ENCODE measurements around the gene NRARP. TPM values are rescaled to one million over a fixed set of nuclear protein-coding genes. Genes with fewer than 3 reads are reported as not detected.
A peak's percentile ranks its signal among the peaks of the same experiment; 100 is the strongest.

NRARP gene
- total RNA-seq, 1 experiment from 2014 or later, result 22.2 TPM

DNA sequence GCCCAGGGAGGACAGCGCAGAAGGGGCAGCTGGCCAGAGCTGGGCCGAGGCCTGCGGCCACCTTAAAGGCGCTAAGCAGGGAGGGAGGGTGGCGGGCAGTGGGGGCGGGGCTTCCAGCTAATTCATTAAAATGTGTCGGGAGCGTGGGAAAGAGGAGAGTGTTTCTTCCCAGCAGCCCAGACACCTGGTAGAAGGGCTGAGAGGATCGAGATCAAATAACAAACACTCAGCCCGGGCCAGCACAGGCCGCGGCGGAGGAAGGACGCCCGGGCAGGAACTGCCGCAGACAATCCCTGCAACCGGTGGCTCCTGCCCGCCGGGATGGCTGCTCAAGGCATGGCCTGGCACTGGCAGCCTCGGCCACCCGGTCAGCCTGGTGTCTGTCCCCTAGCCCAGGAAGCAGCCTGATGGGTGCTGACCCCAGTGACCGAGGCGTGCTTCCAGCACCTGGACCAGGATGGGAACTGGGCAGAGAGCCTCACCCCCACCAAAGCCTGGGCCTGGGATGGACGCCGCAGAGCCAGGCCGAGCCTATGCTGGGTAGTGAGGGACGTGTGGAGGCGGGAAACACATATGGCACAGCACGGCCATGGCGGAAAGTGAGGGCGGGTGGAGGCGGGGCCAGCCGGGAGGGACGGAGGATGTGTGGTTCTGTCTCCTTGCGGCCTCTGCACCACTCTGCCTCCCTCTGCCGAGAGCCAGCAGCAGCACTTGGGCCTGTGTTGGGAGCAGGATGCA, 3.2 kb upstream of the NRARP start:
- no peak for DNase-seq (ENCODE audit: low read depth, low spot score)
- H2AFZ ChIP-seq (ENCODE audit: low read depth, low read length, poor library complexity, severe bottlenecking), result no peak overlapping the region
- intact Hi-C loops (cut with micrococcal nuclease), result no loop called here

More for the DNA sequence above, 3.2 kb upstream of the NRARP start:
- peaks cover 8 to 48% of the 10 kb centered on the region in 2 experiments for H3K4me1 ChIP-seq (ENCODE audit: control insufficient read depth in 1 of 2, insufficient read depth in 2 of 2, low read length in 2 of 2)
- no TSS peak for BruUV-seq (replicated peaks)
- ChIA-PET RAD21 (ENCODE audit: low non-redundant PET in 1 of 2, low total read pairs in 2 of 2, uncharacterized antibody in 2 of 2, unreplicated experiment in 2 of 2) (no interaction called here), CTCF (no interaction called here), POLR2A (no interaction called here)
- no peak overlapping the region for H3K9ac ChIP-seq (ENCODE audit: low read length)
- H3K9me3 ChIP-seq (ENCODE audit: control insufficient read depth in 1 of 2, insufficient read depth in 1 of 2, low read depth in 1 of 2, low read length in 2 of 2), result no peaks in the 10 kb centered on the region
- no peaks in the 10 kb centered on the region for H3K36me3 ChIP-seq (ENCODE audit: control insufficient read depth in 1 of 2, insufficient read depth in 2 of 2, low read length in 2 of 2)
- no peak overlapping the region for H3K4me3 ChIP-seq (replicated peaks in 1 of 2; ENCODE audit: low read depth in 1 of 2, low read length in 2 of 2)
- H3K9me2 ChIP-seq (ENCODE audit: insufficient read depth), result no peaks in the 10 kb centered on the region
- no peak overlapping the region; the same call in 1 of the 2 replicates for H3K27ac ChIP-seq (ENCODE audit: low read depth, low read length)
- H3K27me3 ChIP-seq (ENCODE audit: insufficient read depth, low read length), result no peaks in the 10 kb centered on the region
- TF ChIP-seq YY1 (IDR thresholded peaks at IDR 0.05; ENCODE audit: extremely low read depth, insufficient replicate concordance, low read depth, low read length), result no peak
- TF ChIP-seq, protein P1, sequence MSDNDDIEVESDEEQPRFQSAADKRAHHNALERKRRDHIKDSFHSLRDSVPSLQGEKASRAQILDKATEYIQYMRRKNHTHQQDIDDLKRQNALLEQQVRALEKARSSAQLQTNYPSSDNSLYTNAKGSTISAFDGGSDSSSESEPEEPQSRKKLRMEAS (IDR thresholded peaks at IDR 0.05), result no peak
- TF ChIP-seq FOSL1 (IDR thresholded peaks at IDR 0.05; ENCODE audit: low read depth), result no peak
- TF ChIP-seq SRF (IDR thresholded peaks at IDR 0.05; ENCODE audit: low read depth), result no peak
- no peak for TF ChIP-seq EZH2 (IDR thresholded peaks at IDR 0.05)
- TF ChIP-seq, protein P2, sequence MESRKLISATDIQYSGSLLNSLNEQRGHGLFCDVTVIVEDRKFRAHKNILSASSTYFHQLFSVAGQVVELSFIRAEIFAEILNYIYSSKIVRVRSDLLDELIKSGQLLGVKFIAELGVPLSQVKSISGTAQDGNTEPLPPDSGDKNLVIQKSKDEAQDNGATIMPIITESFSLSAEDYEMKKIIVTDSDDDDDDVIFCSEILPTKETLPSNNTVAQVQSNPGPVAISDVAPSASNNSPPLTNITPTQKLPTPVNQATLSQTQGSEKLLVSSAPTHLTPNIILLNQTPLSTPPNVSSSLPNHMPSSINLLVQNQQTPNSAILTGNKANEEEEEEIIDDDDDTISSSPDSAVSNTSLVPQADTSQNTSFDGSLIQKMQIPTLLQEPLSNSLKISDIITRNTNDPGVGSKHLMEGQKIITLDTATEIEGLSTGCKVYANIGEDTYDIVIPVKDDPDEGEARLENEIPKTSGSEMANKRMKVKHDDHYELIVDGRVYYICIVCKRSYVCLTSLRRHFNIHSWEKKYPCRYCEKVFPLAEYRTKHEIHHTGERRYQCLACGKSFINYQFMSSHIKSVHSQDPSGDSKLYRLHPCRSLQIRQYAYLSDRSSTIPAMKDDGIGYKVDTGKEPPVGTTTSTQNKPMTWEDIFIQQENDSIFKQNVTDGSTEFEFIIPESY (IDR thresholded peaks at IDR 0.05; ENCODE audit: extremely low read depth, insufficient replicate concordance, low read length), result no peak
- no peak for TF ChIP-seq ELF1 (IDR thresholded peaks at IDR 0.05; ENCODE audit: borderline replicate concordance, low read depth)
- TF ChIP-seq SP1 (IDR thresholded peaks at IDR 0.05; ENCODE audit: low read depth), result no peak
- TF ChIP-seq ZFX (IDR thresholded peaks at IDR 0.05), result no peak
- no peak for TF ChIP-seq POLR2AphosphoS5 (IDR thresholded peaks at IDR 0.05; ENCODE audit: low read depth, low read length)
- no peak for TF ChIP-seq EGR1 (IDR thresholded peaks at IDR 0.05; ENCODE audit: low read depth)
- no peak for TF ChIP-seq POLR2A (IDR thresholded peaks at IDR 0.05; ENCODE audit: borderline replicate concordance, extremely low read depth, insufficient read depth, insufficient read length)
- no peak for TF ChIP-seq ATF3 (IDR thresholded peaks at IDR 0.05)
- no peak for TF ChIP-seq CTCF (IDR thresholded peaks at IDR 0.05 in 2 of 3, conservative IDR thresholded peaks at IDR 0.05 in 1 of 3; ENCODE audit: borderline replicate concordance in 1 of 3, insufficient read depth in 1 of 3, low read depth in 2 of 3, low read length in 2 of 3)
- TF ChIP-seq EZH2phosphoT487 (IDR thresholded peaks at IDR 0.05; ENCODE audit: borderline replicate concordance), result no peak
- peaks cover 2% of the 10 kb centered on the region; the same call in 1 of the 2 replicates for H4K20me1 ChIP-seq (ENCODE audit: insufficient read depth)
- no peak overlapping the region for H3K4me2 ChIP-seq (ENCODE audit: low read length)
- peak; percentile 15; the same call in 1 of the 2 replicates for ATAC-seq
- peaks cover 11% of the 10 kb centered on the region for H3K79me2 ChIP-seq (ENCODE audit: insufficient read depth, low read length)
